ENCODE data around the gene NPAS3. TPM values are rescaled to one million over a fixed set of nuclear protein-coding genes. Genes with fewer than 3 reads are reported as not detected.

Gene NPAS3
- total RNA-seq, 4 donors from 2014 or later: 0.13 to 1.1 (median 0.47) TPM; not detected in 1

DNA sequence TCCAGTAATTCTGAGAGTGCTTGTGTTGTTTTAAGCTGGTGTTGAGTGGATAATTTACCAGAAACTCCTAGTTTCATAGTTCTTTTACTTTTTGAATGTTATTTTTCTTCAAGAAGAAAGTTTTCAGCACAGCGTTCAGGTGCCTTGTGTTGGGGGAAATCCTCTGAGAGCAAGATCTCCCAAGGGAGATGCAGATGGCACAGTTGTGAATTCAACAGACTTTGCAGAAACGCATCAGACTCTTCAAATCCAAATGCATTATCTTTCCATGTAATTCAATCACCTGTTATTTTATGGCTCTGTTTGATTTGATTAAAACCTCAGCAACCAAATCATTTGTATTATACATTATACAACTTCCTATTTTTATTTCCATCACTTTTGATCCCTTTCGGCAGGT lies 572.3 kb downstream of the NPAS3 start:
- no peak overlapping the region for H3K4me3 ChIP-seq
- no peak overlapping the region for H3K27ac ChIP-seq
- H3K27me3 ChIP-seq: no peaks in the 10 kb centered on the region
- WGBS, 2 donors: 81 to 89% methylated on average over 3 of the region's 3 CpGs
- intact Hi-C loops (cut with DNase I): no loop called here
- TF ChIP-seq, protein P1, sequence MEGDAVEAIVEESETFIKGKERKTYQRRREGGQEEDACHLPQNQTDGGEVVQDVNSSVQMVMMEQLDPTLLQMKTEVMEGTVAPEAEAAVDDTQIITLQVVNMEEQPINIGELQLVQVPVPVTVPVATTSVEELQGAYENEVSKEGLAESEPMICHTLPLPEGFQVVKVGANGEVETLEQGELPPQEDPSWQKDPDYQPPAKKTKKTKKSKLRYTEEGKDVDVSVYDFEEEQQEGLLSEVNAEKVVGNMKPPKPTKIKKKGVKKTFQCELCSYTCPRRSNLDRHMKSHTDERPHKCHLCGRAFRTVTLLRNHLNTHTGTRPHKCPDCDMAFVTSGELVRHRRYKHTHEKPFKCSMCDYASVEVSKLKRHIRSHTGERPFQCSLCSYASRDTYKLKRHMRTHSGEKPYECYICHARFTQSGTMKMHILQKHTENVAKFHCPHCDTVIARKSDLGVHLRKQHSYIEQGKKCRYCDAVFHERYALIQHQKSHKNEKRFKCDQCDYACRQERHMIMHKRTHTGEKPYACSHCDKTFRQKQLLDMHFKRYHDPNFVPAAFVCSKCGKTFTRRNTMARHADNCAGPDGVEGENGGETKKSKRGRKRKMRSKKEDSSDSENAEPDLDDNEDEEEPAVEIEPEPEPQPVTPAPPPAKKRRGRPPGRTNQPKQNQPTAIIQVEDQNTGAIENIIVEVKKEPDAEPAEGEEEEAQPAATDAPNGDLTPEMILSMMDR (IDR thresholded peaks at IDR 0.05): no peak
- TF ChIP-seq POLR2A (IDR thresholded peaks at IDR 0.05): no peak
- no peaks in the 10 kb centered on the region for H3K36me3 ChIP-seq
- no peaks in the 10 kb centered on the region for H3K9me3 ChIP-seq
- no peaks in the 10 kb centered on the region for H3K4me1 ChIP-seq
- DNase-seq: no peak

DNA sequence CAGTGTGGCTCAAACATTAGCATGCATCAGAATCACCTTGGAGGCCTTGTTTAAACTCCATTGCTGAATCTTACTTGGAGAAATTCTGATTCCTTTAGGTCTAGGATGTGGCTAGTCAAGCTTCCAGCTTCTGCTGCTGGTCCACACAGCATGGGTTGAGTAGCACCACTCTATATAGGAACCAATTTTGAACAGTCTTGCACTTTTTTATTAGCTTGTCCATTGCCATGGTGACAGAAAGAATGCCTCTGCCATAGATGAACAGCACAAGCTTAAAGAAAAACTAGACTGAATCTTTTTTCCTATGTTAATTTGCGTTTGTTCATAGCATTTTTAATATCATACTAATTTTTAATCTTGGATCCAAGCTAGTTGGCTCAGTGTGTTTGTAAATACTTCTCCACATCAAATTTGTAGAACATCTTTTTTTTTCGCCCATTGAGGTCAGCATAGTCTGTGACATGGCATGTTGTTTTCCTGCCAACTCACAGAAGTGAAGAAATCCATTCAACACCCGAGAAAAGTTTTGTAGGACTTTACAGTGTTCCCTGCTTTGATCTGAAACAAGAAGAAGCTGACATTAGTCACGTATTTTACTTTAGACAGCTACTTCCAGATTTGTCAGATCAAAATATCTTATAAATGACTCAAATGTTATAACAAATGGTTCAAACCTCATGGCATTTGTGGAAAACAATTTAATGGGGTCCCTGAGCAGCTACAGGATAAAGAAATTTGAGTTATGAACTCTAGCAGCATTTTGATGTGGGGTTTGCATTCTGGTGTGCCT lies 573.4 kb downstream of the NPAS3 start:
- no peak for TF ChIP-seq POLR2A (IDR thresholded peaks at IDR 0.05)
- TF ChIP-seq, protein P1 (IDR thresholded peaks at IDR 0.05): no peak
- DNase-seq: no peak
- Histone ChIP-seq H3K27ac (no peak overlapping the region), H3K9me3 (no peaks in the 10 kb centered on the region), H3K27me3 (no peaks in the 10 kb centered on the region), H3K36me3 (no peaks in the 10 kb centered on the region), H3K4me1 (no peaks in the 10 kb centered on the region), H3K4me3 (no peak overlapping the region)
- 40 to 49% methylated on average over 4 of the region's 4 CpGs for WGBS, 2 donors
- intact Hi-C loops (cut with DNase I): no loop called here

DNA sequence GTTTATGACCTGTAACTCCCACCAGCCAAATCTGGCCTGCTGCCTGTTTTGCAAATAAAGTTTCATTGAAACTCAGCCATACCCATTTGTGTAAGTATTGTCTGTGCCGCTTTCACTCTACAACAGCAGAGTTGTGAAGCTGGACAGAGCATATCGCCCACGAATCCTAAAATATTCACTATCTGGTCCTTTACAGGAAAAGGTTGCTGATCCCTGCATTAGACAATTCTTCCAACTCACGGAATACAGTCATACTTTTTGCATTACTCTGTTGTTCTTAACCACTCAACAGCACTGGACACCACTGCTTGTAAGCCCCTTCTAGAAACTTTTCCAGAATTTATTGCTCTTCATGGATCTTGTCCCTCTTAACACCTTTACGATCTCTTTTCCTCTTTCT lies 576.8 kb downstream of the NPAS3 start:
- Histone ChIP-seq H3K4me3 (no peak overlapping the region), H3K27ac (no peak overlapping the region), H3K27me3 (no peaks in the 10 kb centered on the region), H3K9me3 (no peaks in the 10 kb centered on the region), H3K4me1 (no peaks in the 10 kb centered on the region), H3K36me3 (no peaks in the 10 kb centered on the region)
- TF ChIP-seq, protein P1 (IDR thresholded peaks at IDR 0.05): no peak
- no peak for TF ChIP-seq POLR2A (IDR thresholded peaks at IDR 0.05)
- intact Hi-C loops (cut with DNase I): no loop called here
- WGBS, 2 donors: 76 to 86% methylated on average over 5 of the region's 5 CpGs
- no peak for DNase-seq

DNA sequence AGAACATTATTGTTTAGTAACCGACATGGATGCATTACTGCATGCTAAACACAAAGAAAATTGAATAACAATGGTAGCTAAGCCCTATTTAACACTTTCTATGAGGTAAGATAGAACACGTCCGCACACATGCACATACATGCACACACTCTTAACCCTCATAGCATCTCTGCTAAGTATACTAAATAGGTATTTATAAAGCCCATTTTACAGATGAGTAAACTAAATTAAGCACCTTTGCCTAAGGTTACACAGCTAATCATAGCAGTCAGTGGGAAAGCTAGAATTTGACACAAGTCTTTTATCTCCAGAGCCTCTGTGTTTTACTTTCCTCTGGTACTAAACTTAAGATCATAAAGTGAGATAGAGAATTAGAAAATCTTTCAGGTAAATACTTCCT lies 577.2 kb downstream of the NPAS3 start:
- 61 to 77% methylated on average over 3 of the region's 3 CpGs for WGBS, 2 donors

DNA sequence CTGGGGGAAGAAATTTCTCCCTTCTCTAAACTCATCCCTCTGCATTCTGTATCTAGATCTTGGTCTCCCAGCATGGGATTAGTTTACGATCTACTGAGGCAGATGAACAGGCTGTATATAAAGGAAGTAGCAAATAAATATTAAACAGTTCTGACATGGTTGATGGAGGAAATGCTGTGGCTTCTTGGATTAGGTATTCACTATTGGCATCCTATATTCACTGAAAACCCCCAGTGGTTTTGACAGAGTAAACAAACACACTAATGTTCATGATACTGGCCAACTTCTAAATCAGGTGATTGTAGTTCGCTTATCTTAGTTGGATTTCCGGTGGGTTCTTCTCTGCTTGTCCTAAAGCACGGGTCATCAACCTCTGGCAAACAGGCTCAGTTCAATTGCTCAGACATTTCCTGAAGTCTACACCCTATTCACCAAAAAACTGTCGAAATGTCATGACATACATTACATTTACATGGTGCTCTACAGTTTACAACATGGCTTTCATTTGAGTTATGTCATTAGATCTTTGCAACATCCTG lies 578.3 kb downstream of the NPAS3 start:
- WGBS, 2 donors: 79 to 81% methylated on average over 5 of the region's 5 CpGs
- no peaks in the 10 kb centered on the region for H3K9me3 ChIP-seq

More for the DNA sequence above, 577.2 kb downstream of the NPAS3 start:
- no peak for DNase-seq
- Histone ChIP-seq H3K27ac (no peak overlapping the region), H3K4me1 (no peaks in the 10 kb centered on the region), H3K9me3 (no peaks in the 10 kb centered on the region), H3K4me3 (no peak overlapping the region), H3K36me3 (no peaks in the 10 kb centered on the region), H3K27me3 (no peaks in the 10 kb centered on the region)
- intact Hi-C loops (cut with DNase I): no loop called here
- no peak for TF ChIP-seq POLR2A (IDR thresholded peaks at IDR 0.05)
- TF ChIP-seq, protein P1 (IDR thresholded peaks at IDR 0.05): no peak

More for the DNA sequence above, 578.3 kb downstream of the NPAS3 start:
- Histone ChIP-seq H3K27me3 (no peaks in the 10 kb centered on the region), H3K4me1 (no peaks in the 10 kb centered on the region), H3K4me3 (no peak overlapping the region), H3K36me3 (no peaks in the 10 kb centered on the region), H3K27ac (no peak overlapping the region)
- intact Hi-C loops (cut with DNase I): no loop called here
- TF ChIP-seq, protein P1 (IDR thresholded peaks at IDR 0.05): no peak
- TF ChIP-seq POLR2A (IDR thresholded peaks at IDR 0.05): no peak
- no peak for DNase-seq
